ENCODE results near the gene ASB1.
"Not testable (repeated sequence)": the region's sequence is repeated elsewhere in the genome, so short reads cannot be mapped to it uniquely, and the experiment has no call there.

ASB1 gene

GRCh38 chr2:238404406-238405216 lies 22.1 kb upstream of the ASB1 start:
- DNase-seq = no peak

- not testable (repeated sequence) for DNase-seq
Observed at GRCh38 chr2:238405217-238405555, 21.5 kb upstream of the ASB1 start.

GRCh38 chr2:238406221-238406997 lies 20.3 kb upstream of the ASB1 start:
- no peak for DNase-seq

GRCh38 chr2:238406998-238407285 lies 19.8 kb upstream of the ASB1 start:
- DNase-seq = no peak

GRCh38 chr2:238407566-238407965 lies 19.2 kb upstream of the ASB1 start:
- DNase-seq = no peak

- no peak for DNase-seq
Observed at GRCh38 chr2:238408615-238409340, 17.9 kb upstream of the ASB1 start.

- no peak for DNase-seq
Observed at GRCh38 chr2:238409341-238410199, 17.2 kb upstream of the ASB1 start.

- no peak for DNase-seq
Observed at GRCh38 chr2:238412067-238412767, 14.5 kb upstream of the ASB1 start.

- no peak for DNase-seq
Observed at GRCh38 chr2:238413368-238413767, 13.4 kb upstream of the ASB1 start.

- DNase-seq = peak in 1 of 2 experiments; percentile 11
Observed at GRCh38 chr2:238415036-238415764, 11.5 kb upstream of the ASB1 start.

- no peak for DNase-seq
Observed at GRCh38 chr2:238415893-238416292, 10.8 kb upstream of the ASB1 start.

- DNase-seq = no peak
Observed at GRCh38 chr2:238418196-238418998, 8.3 kb upstream of the ASB1 start.

GRCh38 chr2:238418999-238419546 lies 7.7 kb upstream of the ASB1 start:
- no peak for DNase-seq

GRCh38 chr2:238420442-238420841 lies 6.3 kb upstream of the ASB1 start:
- no peak for DNase-seq

- no peak for DNase-seq
Observed at GRCh38 chr2:238420878-238421694, 5.6 kb upstream of the ASB1 start.

- DNase-seq = no peak
Observed at GRCh38 chr2:238421695-238422035, 5.1 kb upstream of the ASB1 start.

GRCh38 chr2:238422285-238422684 lies 4.4 kb upstream of the ASB1 start:
- no peak for DNase-seq

- no peak for DNase-seq
Observed at GRCh38 chr2:238422940-238423339, 3.8 kb upstream of the ASB1 start.

GRCh38 chr2:238423561-238424312 lies 3.0 kb upstream of the ASB1 start:
- DNase-seq = no peak

Measured in activated CD4-positive, alpha-beta T cell treated with anti-CD3 and anti-CD28 coated beads, Interleukin-2, amount 50 U/mL, for 48 hours (primary cell).